Neural progenitor cell (in vitro differentiated cells): ENCODE measurements around the gene SPTBN1. TPM values are rescaled to one million over a fixed set of nuclear protein-coding genes. Genes with fewer than 3 reads are reported as not detected.
"Not testable (repeated sequence)": the region's sequence is repeated elsewhere in the genome, so short reads cannot be mapped to it uniquely, and the experiment has no call there.

Experiments
- DNase-seq: peaks from one replicate; pipeline ENCODE4 v3.0.0-alpha.2; 2016; ENCODE audit warnings: low spot score
- H2AFZ ChIP-seq: fragments of 200-600 bp; sonication (generic); replicated peaks from 2 replicates; pipeline ENCODE4 v1.6.1; 2016; ENCODE audit warnings: antibody characterized with exemption
- H3F3A ChIP-seq: fragments of 200-600 bp; sonication (generic); 2 replicates; pipeline ENCODE4 v1.6.1; 2016; ENCODE audit warnings: antibody characterized with exemption, low read depth
- H3K27ac ChIP-seq: fragments of 200-600 bp; sonication (generic); 2 replicates; pipeline ENCODE4 v1.5.1; 2016; ENCODE audit warnings: mild to moderate bottlenecking
- H3K27me3 ChIP-seq: fragments of 200-600 bp; sonication (generic); 2 replicates; pipeline ENCODE4 v1.6.1; 2016; ENCODE audit warnings: mild to moderate bottlenecking, moderate library complexity
- H3K36me3 ChIP-seq: fragments of 200-600 bp; sonication (generic); 2 replicates; pipeline ENCODE4 v1.5.1; 2016
- H3K4me1 ChIP-seq: fragments of 200-600 bp; sonication (generic); 2 replicates; pipeline ENCODE4 v1.6.1; 2016; ENCODE audit warnings: mixed run types
- H3K4me2 ChIP-seq: fragments of 200-600 bp; sonication (generic); 2 replicates; pipeline ENCODE4 v1.6.1; 2016
- H3K4me3 ChIP-seq: fragments of 200-600 bp; sonication (generic); 2 replicates; pipeline ENCODE4 v1.5.1; 2016
- H3K79me2 ChIP-seq: fragments of 200-600 bp; sonication (generic); 2 replicates; pipeline ENCODE4 v1.6.1; 2016; ENCODE audit warnings: low read depth
- H3K9ac ChIP-seq: fragments of 200-600 bp; sonication (generic); 2 replicates; pipeline ENCODE4 v1.6.1; 2016
- H3K9me3 ChIP-seq: fragments of 200-600 bp; sonication (generic); 2 replicates; pipeline ENCODE4 v1.5.1; 2016; ENCODE audit warnings: low read depth
- H4K20me1 ChIP-seq: fragments of 200-600 bp; sonication (generic); 2 replicates; pipeline ENCODE4 v1.6.1; 2016; ENCODE audit warnings: low read depth
- H3K27ac Mint-ChIP-seq: 3 replicates; pipeline ENCODE4 v1.8.0; 2021; ENCODE audit warnings: mixed read lengths
- H3K27me3 Mint-ChIP-seq: 2 replicates; pipeline ENCODE4 v1.8.0; 2022; ENCODE audit warnings: low read depth, mild to moderate bottlenecking, inconsistent platforms, moderate library complexity, mixed read lengths; ENCODE audit not compliant: insufficient read depth
- H3K36me3 Mint-ChIP-seq: 3 replicates; pipeline ENCODE4 v1.8.0; 2021; ENCODE audit warnings: mixed read lengths
- H3K4me1 Mint-ChIP-seq: 3 replicates; pipeline ENCODE4 v1.8.0; 2021; ENCODE audit warnings: mixed read lengths
- H3K4me3 Mint-ChIP-seq: 3 replicates; pipeline ENCODE4 v1.8.0; 2021; ENCODE audit warnings: mild to moderate bottlenecking, moderate library complexity, mixed read lengths
- H3K9me3 Mint-ChIP-seq: 3 replicates; pipeline ENCODE4 v1.8.0; 2020; ENCODE audit warnings: mixed read lengths
- EZH2 ChIP-seq: fragments of 200-600 bp; sonication (generic); IDR thresholded peaks from 2 replicates; pipeline ENCODE4 v1.6.1; 2017; ENCODE audit warnings: antibody characterized with exemption, mild to moderate bottlenecking, moderate library complexity
- EZH2phosphoT487 ChIP-seq: fragments of 200-600 bp; sonication (generic); IDR thresholded peaks from 2 replicates; pipeline ENCODE4 v1.6.1; 2017; ENCODE audit warnings: antibody characterized with exemption
- total RNA-seq: library from RNA; depleted of rRNA; stranded (reverse); fragments of >200 nt; gene quantifications from 2 replicates; pipeline ENCODE4 v1.2.3, GENCODE V29; 2015; ENCODE audit warnings: low replicate concordance
- TF ChIP-seq, protein P1 (sequence below): fragments of 200-600 bp; sonication (generic); IDR thresholded peaks from 2 replicates; pipeline ENCODE4 v1.5.1; 2017; ENCODE audit warnings: antibody characterized with exemption, mild to moderate bottlenecking

Gene SPTBN1
- total RNA-seq, 1 donor from 2014 or later, result 94.2 TPM

DNA sequence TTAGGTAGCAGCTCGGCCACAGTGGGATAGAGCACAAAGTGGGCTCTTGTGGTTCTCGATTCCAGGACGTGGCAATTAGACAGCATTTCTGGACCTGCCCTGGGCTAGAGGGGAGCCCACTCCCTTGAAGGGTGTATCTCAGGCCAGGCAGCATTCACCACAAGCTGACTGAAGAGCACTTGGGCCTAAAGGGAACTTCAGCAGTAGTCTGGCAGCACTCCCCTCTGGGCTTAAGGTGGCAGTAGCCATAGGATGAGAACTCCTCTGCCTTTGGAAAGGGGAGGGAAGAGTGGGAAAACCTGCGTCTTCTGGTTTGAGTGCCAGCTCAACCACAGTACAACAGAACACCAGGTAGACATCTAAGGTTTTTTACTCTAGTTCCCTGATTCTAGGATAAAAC, 239.3 kb downstream of the SPTBN1 start:
- Histone ChIP-seq H3K9ac (no peak overlapping the region), H3K27me3 (no peaks in the 10 kb centered on the region), H3K4me3 (no peak overlapping the region), H3K9me3 (no peaks in the 10 kb centered on the region), H3K4me1 (no peaks in the 10 kb centered on the region), H3K4me2 (no peak overlapping the region), H3K27ac (no peak overlapping the region), H3K36me3 (no peaks in the 10 kb centered on the region), H4K20me1 (no peaks in the 10 kb centered on the region), H3F3A (no peaks in the 10 kb centered on the region), H2AFZ (no peak overlapping the region), H3K79me2 (no peaks in the 10 kb centered on the region)
- H3K4me1 Mint-ChIP-seq, result no peaks in the 10 kb centered on the region
- no peak for DNase-seq
- H3K27me3 Mint-ChIP-seq, result peaks cover 2% of the 10 kb centered on the region
- no peak overlapping the region for H3K27ac Mint-ChIP-seq
- no peak for TF ChIP-seq EZH2
- no peak for TF ChIP-seq EZH2phosphoT487
- TF ChIP-seq, protein P1, sequence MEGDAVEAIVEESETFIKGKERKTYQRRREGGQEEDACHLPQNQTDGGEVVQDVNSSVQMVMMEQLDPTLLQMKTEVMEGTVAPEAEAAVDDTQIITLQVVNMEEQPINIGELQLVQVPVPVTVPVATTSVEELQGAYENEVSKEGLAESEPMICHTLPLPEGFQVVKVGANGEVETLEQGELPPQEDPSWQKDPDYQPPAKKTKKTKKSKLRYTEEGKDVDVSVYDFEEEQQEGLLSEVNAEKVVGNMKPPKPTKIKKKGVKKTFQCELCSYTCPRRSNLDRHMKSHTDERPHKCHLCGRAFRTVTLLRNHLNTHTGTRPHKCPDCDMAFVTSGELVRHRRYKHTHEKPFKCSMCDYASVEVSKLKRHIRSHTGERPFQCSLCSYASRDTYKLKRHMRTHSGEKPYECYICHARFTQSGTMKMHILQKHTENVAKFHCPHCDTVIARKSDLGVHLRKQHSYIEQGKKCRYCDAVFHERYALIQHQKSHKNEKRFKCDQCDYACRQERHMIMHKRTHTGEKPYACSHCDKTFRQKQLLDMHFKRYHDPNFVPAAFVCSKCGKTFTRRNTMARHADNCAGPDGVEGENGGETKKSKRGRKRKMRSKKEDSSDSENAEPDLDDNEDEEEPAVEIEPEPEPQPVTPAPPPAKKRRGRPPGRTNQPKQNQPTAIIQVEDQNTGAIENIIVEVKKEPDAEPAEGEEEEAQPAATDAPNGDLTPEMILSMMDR, result no peak
- no peak overlapping the region for H3K4me3 Mint-ChIP-seq
- no peaks in the 10 kb centered on the region for H3K36me3 Mint-ChIP-seq
- H3K9me3 Mint-ChIP-seq, result peaks cover 10% of the 10 kb centered on the region

DNA sequence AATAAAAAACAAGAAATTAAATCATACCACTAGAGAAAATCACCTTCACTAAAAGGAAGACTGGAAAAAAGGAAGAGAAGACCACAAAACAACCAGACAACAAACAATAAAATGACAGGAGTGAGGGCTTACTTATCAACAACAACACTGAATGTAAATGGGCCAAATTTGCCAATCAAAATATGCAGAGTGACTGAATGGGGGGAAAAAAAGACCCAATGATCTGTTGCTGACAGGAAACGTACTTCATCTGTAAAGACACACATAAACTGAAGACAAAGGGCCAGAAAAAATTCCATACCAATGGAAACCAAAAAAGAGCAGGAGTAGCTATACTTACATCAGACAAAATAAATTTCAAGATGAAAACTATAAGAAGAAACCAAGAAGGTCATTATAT, 241.8 kb downstream of the SPTBN1 start:
- no peak overlapping the region for H2AFZ ChIP-seq
- no peak overlapping the region for H3K9ac ChIP-seq
- H3K27ac ChIP-seq, result no peak overlapping the region
- no peaks in the 10 kb centered on the region for H3K4me1 ChIP-seq
- no peaks in the 10 kb centered on the region for H3K79me2 ChIP-seq
- no peaks in the 10 kb centered on the region for H3K9me3 ChIP-seq
- no peaks in the 10 kb centered on the region for H3K4me1 Mint-ChIP-seq
- peaks cover 2% of the 10 kb centered on the region for H3K27me3 Mint-ChIP-seq
- no peak overlapping the region for H3K4me2 ChIP-seq
- H3K36me3 ChIP-seq, result no peaks in the 10 kb centered on the region
- H3K4me3 Mint-ChIP-seq, result no peak overlapping the region
- H3K36me3 Mint-ChIP-seq, result no peaks in the 10 kb centered on the region
- DNase-seq, result no peak
- no peak overlapping the region for H3K4me3 ChIP-seq
- TF ChIP-seq, protein P1, result no peak
- no peak for TF ChIP-seq EZH2
- no peak for TF ChIP-seq EZH2phosphoT487
- no peaks in the 10 kb centered on the region for H3K27me3 ChIP-seq
- no peak overlapping the region for H3K27ac Mint-ChIP-seq
- H3F3A ChIP-seq, result no peaks in the 10 kb centered on the region
- H3K9me3 Mint-ChIP-seq, result peaks cover 10% of the 10 kb centered on the region
- H4K20me1 ChIP-seq, result no peaks in the 10 kb centered on the region

DNA sequence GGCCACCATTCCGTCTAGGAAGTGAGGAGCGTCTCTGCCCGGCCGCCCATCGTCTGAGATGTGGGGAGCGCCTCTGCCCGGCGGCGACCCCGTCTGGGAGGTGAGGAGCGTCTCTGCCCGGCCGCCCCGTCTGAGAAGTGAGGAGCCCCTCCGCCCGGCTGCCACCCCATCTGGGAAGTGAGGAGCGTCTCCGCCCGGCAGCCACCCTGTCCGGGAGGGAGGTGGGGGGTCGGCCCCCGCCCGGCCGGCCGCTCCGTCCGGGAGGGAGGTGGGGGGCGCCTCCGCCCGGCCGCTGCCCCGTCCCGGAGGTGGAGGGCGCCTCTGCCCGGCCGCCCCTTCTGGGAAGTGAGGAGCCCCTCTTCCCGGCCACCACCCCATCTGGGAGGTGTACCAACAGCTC, 242.8 kb downstream of the SPTBN1 start:
- H3K27ac Mint-ChIP-seq, H3K79me2 ChIP-seq, H3K4me2 ChIP-seq, H2AFZ ChIP-seq, H3K9me3 ChIP-seq, H3K36me3 Mint-ChIP-seq, H3K4me1 ChIP-seq, H3K4me3 Mint-ChIP-seq, DNase-seq, H3K4me3 ChIP-seq, H3K4me1 Mint-ChIP-seq, H3K27me3 ChIP-seq, H4K20me1 ChIP-seq, H3K27me3 Mint-ChIP-seq, H3K36me3 ChIP-seq, H3F3A ChIP-seq, H3K9ac ChIP-seq, H3K27ac ChIP-seq: not testable (repeated sequence)
- H3K9me3 Mint-ChIP-seq, result peaks cover 10% of the 10 kb centered on the region

DNA sequence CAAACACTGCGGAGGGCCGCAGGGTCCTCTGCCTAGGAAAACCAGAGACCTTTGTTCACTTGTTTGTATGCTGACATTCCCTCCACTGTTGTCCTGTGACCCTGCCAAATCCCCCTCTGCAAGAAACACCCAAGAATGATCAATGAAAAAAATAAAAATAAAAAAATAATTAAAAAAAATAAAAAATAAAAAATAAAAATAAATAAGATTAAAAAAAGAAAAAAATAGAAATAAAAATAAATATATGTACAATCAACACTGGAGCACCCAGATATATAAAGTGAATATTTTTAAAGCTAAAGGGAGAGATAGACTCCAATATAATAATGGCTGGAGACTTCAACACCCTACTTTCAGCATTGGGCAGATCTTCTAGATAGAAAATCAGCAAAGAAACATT, 243.5 kb downstream of the SPTBN1 start:
- Mint-ChIP-seq H3K27me3 (no peaks in the 10 kb centered on the region), H3K4me1 (no peaks in the 10 kb centered on the region), H3K27ac (no peak overlapping the region)

More for the DNA sequence above, 243.5 kb downstream of the SPTBN1 start:
- no peak for DNase-seq
- Mint-ChIP-seq H3K4me3 (no peak overlapping the region), H3K9me3 (peaks cover 10% of the 10 kb centered on the region), H3K36me3 (no peaks in the 10 kb centered on the region)
- Histone ChIP-seq H3K36me3 (no peaks in the 10 kb centered on the region), H3K27me3 (no peaks in the 10 kb centered on the region), H3F3A (no peaks in the 10 kb centered on the region), H3K4me3 (no peak overlapping the region), H2AFZ (no peak overlapping the region), H3K79me2 (no peaks in the 10 kb centered on the region), H3K9ac (no peak overlapping the region), H3K9me3 (no peaks in the 10 kb centered on the region), H4K20me1 (no peaks in the 10 kb centered on the region), H3K27ac (no peak overlapping the region), H3K4me2 (no peak overlapping the region), H3K4me1 (no peaks in the 10 kb centered on the region)
- no peak for TF ChIP-seq EZH2phosphoT487
- no peak for TF ChIP-seq EZH2
- TF ChIP-seq, protein P1, result no peak
